GM08714 (cell line): ENCODE data around the gene HOXC11.

Experiments used
- H3K4me3 ChIP-seq: fragments of 200-500 bp; sonication (Bioruptor generic); 2 replicates; pipeline ENCODE4 v1.5.1; 2014; ENCODE audit warnings: mild to moderate bottlenecking, low read length, inconsistent platforms
- ZNF274 ChIP-seq: IDR thresholded peaks from 2 replicates; pipeline ENCODE4 v1.6.1; 2012; ENCODE audit warnings: mild to moderate bottlenecking, low read depth, low read length

The HOXC11 gene

DNA sequence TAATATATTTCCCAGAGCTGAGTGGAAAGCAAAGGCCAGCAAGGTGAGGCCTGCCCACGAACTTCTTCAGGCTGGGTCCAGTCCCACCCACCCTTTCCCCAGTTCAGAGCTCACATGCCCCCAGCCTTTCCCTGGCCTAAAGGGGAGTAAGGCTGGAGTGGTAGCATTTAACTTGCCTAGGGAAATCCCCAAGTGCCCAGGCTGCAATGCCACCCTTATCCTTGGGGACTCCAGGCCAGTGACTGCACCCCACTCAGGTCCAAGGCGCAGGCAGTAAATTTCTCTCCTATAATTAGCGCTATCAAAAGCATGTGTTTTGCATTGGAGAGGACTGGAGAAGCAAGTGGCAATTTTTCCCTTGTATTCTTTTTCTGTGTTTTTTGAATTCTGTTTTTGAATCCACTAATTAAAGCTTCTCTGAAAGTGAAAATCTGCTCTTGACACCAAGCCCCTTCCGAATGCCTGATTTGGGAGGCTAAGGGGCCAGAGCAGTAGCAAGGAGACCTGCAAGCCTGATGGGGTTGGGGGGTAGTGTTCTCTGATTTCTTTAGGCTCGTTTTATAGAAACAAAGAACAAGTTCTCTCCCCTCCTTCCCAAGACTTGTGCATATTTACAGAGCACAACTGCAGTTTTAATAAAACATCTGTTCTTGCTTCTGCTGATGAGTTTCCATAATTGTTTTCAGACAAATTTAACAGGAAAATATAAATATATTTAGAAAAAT, 51.8 kb downstream of the HOXC11 start:
- no peak overlapping the region for H3K4me3 ChIP-seq

GRCh38 chr12:54025499-54026405, 52.8 kb downstream of the HOXC11 start:
- H3K4me3 ChIP-seq, result no peak overlapping the region

More for the DNA sequence above, 51.8 kb downstream of the HOXC11 start:
- TF ChIP-seq ZNF274, result no peak

DNA sequence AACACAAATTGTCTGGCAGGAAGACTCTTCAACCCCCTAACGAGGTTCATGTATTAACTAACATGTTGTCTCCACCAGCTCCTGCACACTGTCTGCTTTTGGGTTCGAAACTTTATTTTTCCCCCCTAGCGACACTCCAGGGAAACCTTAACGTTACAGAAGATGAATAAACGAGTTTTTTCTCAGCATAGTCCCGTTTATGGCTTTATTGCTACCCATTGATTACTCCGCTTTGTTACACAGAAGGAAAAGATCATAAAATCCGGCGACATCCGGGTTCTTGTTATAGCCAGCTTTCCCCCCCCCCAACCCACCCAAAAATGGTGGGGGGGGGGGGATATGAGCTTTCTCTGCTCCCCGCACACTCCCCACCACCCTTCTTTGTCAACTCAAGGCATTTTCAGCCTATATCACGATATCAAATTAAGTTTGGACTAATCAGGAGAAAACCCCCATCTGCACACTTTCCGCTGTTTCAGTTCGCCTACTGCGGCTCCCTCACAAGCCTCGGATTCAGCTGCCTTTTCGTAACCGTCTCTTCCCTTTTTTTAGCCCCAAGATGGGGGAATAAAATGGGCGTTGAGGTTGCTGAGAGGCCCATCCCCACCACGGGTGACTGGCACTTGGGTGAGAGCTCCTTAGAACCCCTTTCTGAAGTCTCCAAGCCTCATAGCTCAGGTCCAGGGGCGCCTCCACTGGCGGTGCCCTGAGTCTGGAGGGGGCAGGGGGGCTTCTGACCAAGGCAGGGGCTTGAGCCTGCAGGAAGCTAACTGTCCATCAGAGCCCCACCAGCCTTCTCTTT, 53.9 kb downstream of the HOXC11 start:
- no peak for TF ChIP-seq ZNF274
- no peak overlapping the region for H3K4me3 ChIP-seq

More at GRCh38 chr12:54025499-54026405, 52.8 kb downstream of the HOXC11 start:
- TF ChIP-seq ZNF274, result no peak
